HCT116 (cell line): ENCODE results near the gene DPM2. TPM values are rescaled to one million over a fixed set of nuclear protein-coding genes. Genes with fewer than 3 reads are reported as not detected.

Source experiments
- ATAC-seq: fragments of 200-7000 bp; cut with Tn5 transposase; 2 replicates; pipeline ENCODE4 v1.9.1; 2020; ENCODE audit warnings: mild to moderate bottlenecking, moderate library complexity
- BruUV-seq: library from RNA; stranded (reverse); fragments of 400-500 nt; replicated peaks from 2 replicates; lab custom pipeline; 2021; lab: Mats Ljungman, UMichigan
- CTCF ChIA-PET: fragments of 300-600 bp; sonication (Branson Sonifier 250); formaldehyde crosslinking; loops from one replicate; lab custom pipeline; 2021; ENCODE audit warnings: antibody characterized with exemption; lab: Charles Lee
- POLR2A ChIA-PET: fragments of 300-600, 350-600 bp; sonication (Branson Sonifier 250); formaldehyde crosslinking; loops from one replicate; lab custom pipeline; 2021; ENCODE audit warnings: antibody characterized with exemption; lab: Charles Lee
- RAD21 ChIA-PET, 2 experiments: fragments of 300-600 bp; sonication (Branson Sonifier 250); formaldehyde crosslinking; loops; one replicate each; lab custom pipeline; 2023; ENCODE audit warnings: low total read pairs in 2 of 2; ENCODE audit not compliant: uncharacterized antibody in 2 of 2, unreplicated experiment in 2 of 2, low non-redundant PET in 1 of 2; lab: Charles Lee
- DNase-seq: peaks from one replicate; pipeline ENCODE4 v3.0.0-alpha.2; 2010; ENCODE audit warnings: low read depth, low spot score
- H2AFZ ChIP-seq: fragments of 200-600 bp; shearing (Covaris generic), sonication (generic); 2 replicates; pipeline ENCODE4 v1.6.1; 2017; ENCODE audit warnings: low read depth, mixed run types, mixed read lengths, antibody characterized with exemption, low read length; ENCODE audit not compliant: poor library complexity, severe bottlenecking
- H3K27ac ChIP-seq: 2 replicates; pipeline ENCODE4 v1.5.1; 2012; ENCODE audit warnings: low read depth, low read length
- H3K27me3 ChIP-seq: fragments of 200-600 bp; sonication (generic); 2 replicates; pipeline ENCODE4 v1.6.1; 2016; ENCODE audit warnings: mixed run types, low read length, mixed read lengths; ENCODE audit not compliant: insufficient read depth
- H3K36me3 ChIP-seq, 2 experiments: fragments of 200-500 bp in 1 of 2; fragments of 200-600 bp in 1 of 2; sonication (Bioruptor generic) in 1 of 2; sonication (generic) in 1 of 2; 2 replicates each; pipeline versions ENCODE4 v1.5.1 to v1.6.1; 2014 to 2016; ENCODE audit warnings: low read length in 2 of 2, inconsistent platforms in 1 of 2, mixed read lengths in 1 of 2, mixed run types in 1 of 2; ENCODE audit not compliant: insufficient read depth in 2 of 2, control insufficient read depth in 1 of 2
- H3K4me1 ChIP-seq, 2 experiments: fragments of 200-600 bp in 1 of 2; sonication (generic) in 1 of 2; 2 replicates each; pipeline versions ENCODE4 v1.5.1 to v1.6.1; 2012 to 2017; ENCODE audit warnings: low read length in 2 of 2, inconsistent platforms in 1 of 2, mild to moderate bottlenecking in 1 of 2, mixed read lengths in 1 of 2, mixed run types in 1 of 2, moderate library complexity in 1 of 2; ENCODE audit not compliant: insufficient read depth in 2 of 2, control insufficient read depth in 1 of 2
- H3K4me2 ChIP-seq: fragments of 200-600 bp; sonication (generic); 2 replicates; pipeline ENCODE4 v1.6.1; 2017; ENCODE audit warnings: mixed run types, low read length, mixed read lengths
- H3K4me3 ChIP-seq, 2 experiments: fragments of 200-600 bp in 1 of 2; sonication (generic) in 1 of 2; replicated peaks in 1 of 2; 2 replicates each; pipeline ENCODE4 v1.5.1; 2011 to 2016; ENCODE audit warnings: low read length in 2 of 2, control low read depth in 1 of 2, low read depth in 1 of 2, mild to moderate bottlenecking in 1 of 2, mixed read lengths in 1 of 2, mixed run types in 1 of 2
- H3K79me2 ChIP-seq: fragments of 200-600 bp; sonication (generic); 2 replicates; pipeline ENCODE4 v1.6.1; 2017; ENCODE audit warnings: mild to moderate bottlenecking, mixed run types, low read length, moderate library complexity, mixed read lengths; ENCODE audit not compliant: insufficient read depth
- H3K9ac ChIP-seq: fragments of 200-600 bp; sonication (generic); 2 replicates; pipeline ENCODE4 v1.6.1; 2016; ENCODE audit warnings: low read length, mixed read lengths
- H3K9me2 ChIP-seq: fragments of 200-600 bp; sonication (generic), shearing (Covaris generic); 2 replicates; pipeline ENCODE4 v1.6.1; 2017; ENCODE audit warnings: mixed run types, mild to moderate bottlenecking, moderate library complexity; ENCODE audit not compliant: insufficient read depth
- H3K9me3 ChIP-seq, 2 experiments: fragments of 200-500 bp in 1 of 2; fragments of 200-600 bp in 1 of 2; sonication (Bioruptor generic) in 1 of 2; sonication (generic) in 1 of 2; 2 replicates each; pipeline ENCODE4 v1.6.1; 2014 to 2017; ENCODE audit warnings: low read length in 2 of 2, mixed read lengths in 2 of 2, inconsistent platforms in 1 of 2, low read depth in 1 of 2, mild to moderate bottlenecking in 1 of 2, mixed run types in 1 of 2, moderate library complexity in 1 of 2; ENCODE audit not compliant: control insufficient read depth in 1 of 2, insufficient read depth in 1 of 2
- H4K20me1 ChIP-seq: fragments of 200-600 bp; sonication (generic), shearing (Covaris generic); 2 replicates; pipeline ENCODE4 v1.6.1; 2017; ENCODE audit warnings: mixed run types, mild to moderate bottlenecking, moderate library complexity; ENCODE audit not compliant: insufficient read depth
- ATF3 ChIP-seq: IDR thresholded peaks from 2 replicates; pipeline ENCODE4 v1.6.1; 2012
- CEBPB ChIP-seq: IDR thresholded peaks from 2 replicates; pipeline ENCODE4 v1.6.1; 2012; ENCODE audit warnings: low read depth
- EGR1 ChIP-seq: IDR thresholded peaks from 2 replicates; pipeline ENCODE4 v1.6.1; 2012; ENCODE audit warnings: low read depth
- ELF1 ChIP-seq: IDR thresholded peaks from 2 replicates; pipeline ENCODE4 v1.6.1; 2012; ENCODE audit warnings: low read depth, borderline replicate concordance
- JUND ChIP-seq: IDR thresholded peaks from 2 replicates; pipeline ENCODE4 v1.6.1; 2012
- MAX ChIP-seq: IDR thresholded peaks from 2 replicates; pipeline ENCODE4 v1.6.1; 2012
- POLR2A ChIP-seq: IDR thresholded peaks from 2 replicates; pipeline ENCODE4 v1.7.0; 2011; ENCODE audit warnings: borderline replicate concordance; ENCODE audit not compliant: insufficient read depth, insufficient read length; ENCODE audit errors: extremely low read depth
- POLR2AphosphoS5 ChIP-seq: IDR thresholded peaks from 2 replicates; pipeline ENCODE4 v1.6.1; 2011; ENCODE audit warnings: mild to moderate bottlenecking, low read depth, low read length, moderate library complexity
- SIN3A ChIP-seq: IDR thresholded peaks from 2 replicates; pipeline ENCODE4 v1.6.1; 2012; ENCODE audit warnings: low read depth
- SP1 ChIP-seq: IDR thresholded peaks from 2 replicates; pipeline ENCODE4 v1.6.1; 2012; ENCODE audit warnings: low read depth
- SRF ChIP-seq: IDR thresholded peaks from 2 replicates; pipeline ENCODE4 v1.6.1; 2012; ENCODE audit warnings: low read depth
- YY1 ChIP-seq: IDR thresholded peaks from 2 replicates; pipeline ENCODE4 v1.6.1; 2011; ENCODE audit warnings: low read length, low read depth, moderate library complexity, mild to moderate bottlenecking; ENCODE audit not compliant: insufficient replicate concordance; ENCODE audit errors: extremely low read depth
- ZBTB33 ChIP-seq: IDR thresholded peaks from 2 replicates; pipeline ENCODE4 v1.6.1; 2011; ENCODE audit warnings: mild to moderate bottlenecking, low read length, moderate library complexity; ENCODE audit not compliant: insufficient replicate concordance; ENCODE audit errors: extremely low read depth
- ZFX ChIP-seq: fragments of 450-650 bp; IDR thresholded peaks from 2 replicates; pipeline ENCODE4 v1.6.1; 2017
- intact Hi-C: fragments of 100-400 bp; cut with micrococcal nuclease; formaldehyde crosslinking; loops from 2 replicates; pipeline ENCODE4 v1.10.0; 2022
- total RNA-seq: library from RNA; stranded (reverse); gene quantifications from one replicate; pipeline ENCODE4 v1.2.1, GENCODE V29; 2021; ENCODE audit not compliant: unreplicated experiment

The DPM2 gene
- total RNA-seq, 1 experiment from 2014 or later, result 54.6 TPM

- ChIA-PET CTCF (no interaction called here), POLR2A (interaction anchor here (0.6 kb wide), 1 partner anchor 45 kb away, joined by 3 read pairs; the partner anchor contains the start of gene ST6GALNAC4)
- no TSS peak for BruUV-seq
Observed at GRCh38 chr9:127961613-127962155, 24.0 kb upstream of the DPM2 start.

More at GRCh38 chr9:127961613-127962155, 24.0 kb upstream of the DPM2 start:
- no peak overlapping the region for H2AFZ ChIP-seq
- TF ChIP-seq POLR2AphosphoS5, result no peak
- no peak for TF ChIP-seq ATF3
- no peak for TF ChIP-seq ZFX
- no peak for TF ChIP-seq SP1
- TF ChIP-seq JUND, result no peak
- TF ChIP-seq POLR2A, result no peak
- no peak for TF ChIP-seq ELF1
- TF ChIP-seq MAX, result no peak
- no peak for TF ChIP-seq YY1
- TF ChIP-seq EGR1, result no peak
- TF ChIP-seq CEBPB, result no peak
- no peak for TF ChIP-seq ZBTB33
- no peak for TF ChIP-seq SRF
- TF ChIP-seq SIN3A, result no peak
- H3K9ac ChIP-seq, result 0 out of 2 replicates have a peak overlapping the region, but pooled peaks have one; percentile 26
- H3K4me3 ChIP-seq, result no peak overlapping the region
- H3K4me1 ChIP-seq, result peaks cover 68 to 77% of the 10 kb centered on the region in 2 experiments
- H3K79me2 ChIP-seq, result peaks cover 97% of the 10 kb centered on the region
- intact Hi-C loops, result no loop called here
- H3K9me3 ChIP-seq, result no peaks in the 10 kb centered on the region; a peak in 1 of 4 replicates
- H3K4me2 ChIP-seq, result no peak overlapping the region
- H3K36me3 ChIP-seq, result no peaks in the 10 kb centered on the region
- no peak for DNase-seq
- H3K9me2 ChIP-seq, result no peaks in the 10 kb centered on the region
- no peaks in the 10 kb centered on the region for H3K27me3 ChIP-seq
- RAD21 ChIA-PET, result no interaction called here
- ATAC-seq, result no peak
- no peaks in the 10 kb centered on the region for H4K20me1 ChIP-seq
- H3K27ac ChIP-seq, result no peak overlapping the region
